A549 (cell line): ENCODE data around the gene CNTNAP2.

Experiments used
- CTCF ChIP-seq: fragments of >200 bp; sonication (Bioruptor Twin); formaldehyde crosslinking; IDR thresholded peaks from 3 replicates; pipeline ENCODE4 v1.5.1; 2016
- E2F6 ChIP-seq: IDR thresholded peaks from 2 replicates; pipeline ENCODE4 v1.6.1; 2012; ENCODE audit warnings: low read depth, borderline replicate concordance
- MAX ChIP-seq: IDR thresholded peaks from 2 replicates; pipeline ENCODE4 v1.6.1; 2012
- SREBF2 ChIP-seq: fragments of 450-650 bp; IDR thresholded peaks from 2 replicates; pipeline ENCODE4 v1.6.1; 2014; ENCODE audit warnings: mild to moderate bottlenecking, moderate library complexity

GRCh38 chr7:146961617-146962016 lies 845.0 kb downstream of the CNTNAP2 start:
- no peak for TF ChIP-seq CTCF
- TF ChIP-seq SREBF2, result no peak
- no peak for TF ChIP-seq MAX
- TF ChIP-seq E2F6, result no peak
